Keratinocyte (primary cell): ENCODE results near the gene SALL3. TPM values are rescaled to one million over a fixed set of nuclear protein-coding genes. Genes with fewer than 3 reads are reported as not detected.

ENCODE experiments used
- DNase-seq: peaks from one replicate; pipeline ENCODE4 v3.0.0-alpha.2; 2011; ENCODE audit warnings: low read depth, missing footprints, low spot score
- FAIRE-seq: peaks from 2 replicates; lab custom pipeline; 2011; peaks lifted over from hg19 to GRCh38; lab: Jason Lieb, UNC
- H2AFZ ChIP-seq: 2 replicates; pipeline ENCODE4 v1.6.0; 2012; ENCODE audit warnings: low read length, control low read depth, inconsistent platforms; ENCODE audit not compliant: control insufficient read depth
- H3K27ac ChIP-seq: 2 replicates; pipeline ENCODE4 v1.5.1; 2011; ENCODE audit warnings: low read length; ENCODE audit not compliant: control insufficient read depth, insufficient read depth
- H3K27me3 ChIP-seq: 3 replicates; pipeline ENCODE4 v1.6.0; 2011; ENCODE audit warnings: low read length; ENCODE audit not compliant: control insufficient read depth, insufficient read depth; ENCODE audit errors: extremely low read depth
- H3K36me3 ChIP-seq, 2 experiments: 2 replicates in 1 of 2; 3 replicates in 1 of 2; pipeline ENCODE4 v1.5.1; 2011; ENCODE audit warnings: low read length in 2 of 2, mild to moderate bottlenecking in 1 of 2; ENCODE audit not compliant: control insufficient read depth in 2 of 2, insufficient read depth in 2 of 2; ENCODE audit errors: extremely low read depth in 1 of 2
- H3K4me1 ChIP-seq: 3 replicates; pipeline ENCODE4 v1.5.1; 2011; ENCODE audit warnings: low read length; ENCODE audit not compliant: control insufficient read depth, insufficient read depth; ENCODE audit errors: extremely low read depth
- H3K4me2 ChIP-seq: 3 replicates; pipeline ENCODE4 v1.6.0; 2011; ENCODE audit warnings: low read depth, low read length; ENCODE audit not compliant: control insufficient read depth, insufficient read depth; ENCODE audit errors: extremely low read depth
- H3K4me3 ChIP-seq, 3 experiments: fragments of 200-600 bp in 1 of 3; sonication (generic) in 1 of 3; 2 replicates in 2 of 3; 3 replicates in 1 of 3; pipeline ENCODE4 v1.5.1; 2011 to 2016; ENCODE audit warnings: low read length in 3 of 3, mild to moderate bottlenecking in 3 of 3, control low read depth in 2 of 3, inconsistent platforms in 1 of 3, low read depth in 1 of 3, mixed read lengths in 1 of 3, mixed run types in 1 of 3, moderate library complexity in 1 of 3; ENCODE audit not compliant: control insufficient read depth in 2 of 3, insufficient read depth in 2 of 3; ENCODE audit errors: extremely low read depth in 1 of 3
- H3K79me2 ChIP-seq: 2 replicates; pipeline ENCODE4 v1.6.0; 2012; ENCODE audit warnings: low read length; ENCODE audit not compliant: control insufficient read depth, insufficient read depth
- H3K9ac ChIP-seq: 3 replicates; pipeline ENCODE4 v1.6.0; 2011; ENCODE audit warnings: low read length; ENCODE audit not compliant: control insufficient read depth, insufficient read depth; ENCODE audit errors: extremely low read depth
- H3K9me1 ChIP-seq: 3 replicates; pipeline ENCODE4 v1.6.0; 2011; ENCODE audit warnings: low read length; ENCODE audit not compliant: control insufficient read depth, insufficient read depth; ENCODE audit errors: extremely low read depth
- H3K9me3 ChIP-seq: 2 replicates; pipeline ENCODE4 v1.5.1; 2012; ENCODE audit warnings: low read depth, low read length; ENCODE audit not compliant: control insufficient read depth
- H4K20me1 ChIP-seq: 3 replicates; pipeline ENCODE4 v1.6.0; 2011; ENCODE audit warnings: low read length; ENCODE audit not compliant: control insufficient read depth, insufficient read depth; ENCODE audit errors: extremely low read depth
- CTCF ChIP-seq, 3 experiments: IDR thresholded peaks in 1 of 3; conservative IDR thresholded peaks in 1 of 3; optimal IDR thresholded peaks in 1 of 3; 2 replicates in 2 of 3; 3 replicates in 1 of 3; pipeline versions ENCODE3 to v1.5.1; 2011; ENCODE audit warnings: low read length in 3 of 3, mild to moderate bottlenecking in 3 of 3, moderate library complexity in 2 of 3, control low read depth in 1 of 3, inconsistent platforms in 1 of 3; ENCODE audit not compliant: insufficient read depth in 2 of 3; ENCODE audit errors: extremely low read depth in 1 of 3
- EZH2 ChIP-seq: IDR thresholded peaks from one replicate; pipeline ENCODE4 v1.6.1; 2012; ENCODE audit warnings: inconsistent platforms, mild to moderate bottlenecking, low read length, moderate library complexity
- dilution Hi-C: fragments of 300-500 bp; cut with MboI; formaldehyde crosslinking; loops from one replicate; pipeline ENCODE4 v1.7.0; 2020; ENCODE audit warnings: low sequenced_read_pairs; ENCODE audit not compliant: extremely low pct_ligation_motif_present
- polyA plus RNA-seq, 5 experiments: library from polyadenylated mRNA; depleted of rRNA in 3 of 5; stranded (reverse) in 3 of 5; stranded (forward) in 1 of 5; unstranded in 1 of 5; fragments of >200 nt; gene quantifications; 1 replicate in 1 of 5; 2 replicates in 3 of 5; 3 replicates in 1 of 5; pipeline versions ENCODE4 v1.2.1 to v1.2.3, GENCODE V29; 2011 to 2012; ENCODE audit warnings: missing spikeins in 2 of 5, low read depth in 1 of 5, low replicate concordance in 1 of 5

Gene SALL3
- polyA plus RNA-seq, 1 donor (not counting 4 experiments of a cell fraction or from before 2014, with no cell fraction given): not detected

GRCh38 chr18:79047556-79048244 lies 68.1 kb downstream of the SALL3 start:
- H3K27ac ChIP-seq: no peak overlapping the region
- H3K27me3 ChIP-seq: no peaks in the 10 kb centered on the region
- H3K9me1 ChIP-seq: no peaks in the 10 kb centered on the region
- H3K9me3 ChIP-seq: no peaks in the 10 kb centered on the region
- no peak overlapping the region for H3K4me2 ChIP-seq
- H2AFZ ChIP-seq: no peak overlapping the region
- H3K79me2 ChIP-seq: no peaks in the 10 kb centered on the region
- dilution Hi-C loops: no loop called here
- FAIRE-seq (no peak), DNase-seq (no peak)
- H3K9ac ChIP-seq: no peak overlapping the region
- H3K36me3 ChIP-seq: no peaks in the 10 kb centered on the region
- no peaks in the 10 kb centered on the region for H3K4me1 ChIP-seq
- TF ChIP-seq CTCF (optimal IDR thresholded peaks at IDR 0.05 in 1 of 3, IDR thresholded peaks at IDR 0.05 in 1 of 3, conservative IDR thresholded peaks at IDR 0.05 in 1 of 3; ENCODE audit: extremely low read depth in 1 of 3, insufficient read depth in 2 of 3, low read length in 3 of 3) (no peak), EZH2 (no peak)
- no peak overlapping the region for H3K4me3 ChIP-seq
- H4K20me1 ChIP-seq: no peaks in the 10 kb centered on the region

GRCh38 chr18:79048245-79048632 lies 68.6 kb downstream of the SALL3 start:
- no peak overlapping the region for H3K4me3 ChIP-seq
- FAIRE-seq (no peak), DNase-seq (no peak)
- H3K79me2 ChIP-seq: no peaks in the 10 kb centered on the region
- no peak overlapping the region for H2AFZ ChIP-seq
- H3K27ac ChIP-seq: no peak overlapping the region
- no peaks in the 10 kb centered on the region for H3K4me1 ChIP-seq
- no peaks in the 10 kb centered on the region for H3K9me3 ChIP-seq
- H4K20me1 ChIP-seq: no peaks in the 10 kb centered on the region
- TF ChIP-seq CTCF (optimal IDR thresholded peaks at IDR 0.05 in 1 of 3, IDR thresholded peaks at IDR 0.05 in 1 of 3, conservative IDR thresholded peaks at IDR 0.05 in 1 of 3; ENCODE audit: extremely low read depth in 1 of 3, insufficient read depth in 2 of 3, low read length in 3 of 3) (no peak), EZH2 (no peak)
- no peaks in the 10 kb centered on the region for H3K36me3 ChIP-seq
- no peak overlapping the region for H3K9ac ChIP-seq
- H3K27me3 ChIP-seq: no peaks in the 10 kb centered on the region
- dilution Hi-C loops: no loop called here
- no peaks in the 10 kb centered on the region for H3K9me1 ChIP-seq
- H3K4me2 ChIP-seq: no peak overlapping the region
